Measurements from ENCODE around the gene IDI1.

GRCh38 chr10:1011696-1012095, 37.2 kb downstream of the IDI1 start:
- no peak for TF ChIP-seq CTCF (IDR thresholded peaks at IDR 0.05)
- TF ChIP-seq POLR2A (IDR thresholded peaks at IDR 0.05): no peak
